Small intestine (tissue), 7 donors: ENCODE data around the gene ANAPC5. TPM values are rescaled to one million over a fixed set of nuclear protein-coding genes. Genes with fewer than 3 reads are reported as not detected.

Experiments used
- DNase-seq, 2 donors: peaks; one replicate each; pipeline versions ENCODE4 v3.0.0 to v3.0.0-alpha.2; 2013
- FAIRE-seq: peaks from 2 replicates; lab custom pipeline; 2012; peaks lifted over from hg19 to GRCh38; lab: Jason Lieb, UNC
- H3K27ac ChIP-seq, 3 donors: one replicate each; pipeline ENCODE4 v1.5.1; 2013; ENCODE audit warnings: low read length in 2 of 3, mild to moderate bottlenecking in 2 of 3, control low read depth in 1 of 3, inconsistent platforms in 1 of 3, low read depth in 1 of 3, moderate library complexity in 1 of 3
- H3K27me3 ChIP-seq, 3 donors: one replicate each; pipeline ENCODE4 v1.6.1; 2013; ENCODE audit warnings: low read length in 3 of 3, inconsistent platforms in 1 of 3; ENCODE audit not compliant: control insufficient read depth in 3 of 3, insufficient read depth in 3 of 3
- H3K36me3 ChIP-seq, 3 donors: one replicate each; pipeline ENCODE4 v1.6.1; 2013; ENCODE audit warnings: low read length in 3 of 3, inconsistent platforms in 1 of 3, low read depth in 1 of 3, mild to moderate bottlenecking in 1 of 3, moderate library complexity in 1 of 3; ENCODE audit not compliant: control insufficient read depth in 3 of 3, insufficient read depth in 2 of 3
- H3K4me1 ChIP-seq, 3 donors: one replicate each; pipeline ENCODE4 v1.6.1; 2013; ENCODE audit warnings: low read length in 2 of 3, inconsistent platforms in 1 of 3, low read depth in 1 of 3, mild to moderate bottlenecking in 1 of 3, moderate library complexity in 1 of 3; ENCODE audit not compliant: control insufficient read depth in 3 of 3, insufficient read depth in 2 of 3
- H3K4me3 ChIP-seq, 3 donors: one replicate each; pipeline ENCODE4 v1.5.1; 2013; ENCODE audit warnings: low read length in 3 of 3, control low read depth in 1 of 3, inconsistent platforms in 1 of 3, low read depth in 1 of 3, mild to moderate bottlenecking in 1 of 3, moderate library complexity in 1 of 3
- H3K9me3 ChIP-seq, 2 donors: one replicate each; pipeline ENCODE4 v1.6.1; 2013; ENCODE audit warnings: low read depth in 1 of 2, low read length in 1 of 2; ENCODE audit not compliant: control insufficient read depth in 2 of 2, insufficient read depth in 1 of 2
- WGBS, 3 donors: extraction: QIAGEN DNeasy Blood & Tissue Kit; methylation state at CpG; one replicate each; pipeline ENCODE4 v1.1.7; 2013; 5-methylcytosine and 5-hydroxymethylcytosine counted together
- polyA plus RNA-seq, 4 donors: library from polyadenylated mRNA; stranded (reverse) in 3 of 4; unstranded in 1 of 4; fragments of 200-250 nt in 3 of 4; fragments of 120-200 nt in 1 of 4; gene quantifications; one replicate each; pipeline versions ENCODE4 v1.2.1 to v1.2.3, GENCODE V29; 2013
- donor health status: healthy with polysubstance abuse.
- donor health status: control.
- donor health status: control.
- donor health status: Bipolar disorder and iron deficiency.
- donor health status: healthy.

The ANAPC5 gene
- polyA plus RNA-seq, 4 donors: 65.4 to 135 (median 79.4) TPM

DNA sequence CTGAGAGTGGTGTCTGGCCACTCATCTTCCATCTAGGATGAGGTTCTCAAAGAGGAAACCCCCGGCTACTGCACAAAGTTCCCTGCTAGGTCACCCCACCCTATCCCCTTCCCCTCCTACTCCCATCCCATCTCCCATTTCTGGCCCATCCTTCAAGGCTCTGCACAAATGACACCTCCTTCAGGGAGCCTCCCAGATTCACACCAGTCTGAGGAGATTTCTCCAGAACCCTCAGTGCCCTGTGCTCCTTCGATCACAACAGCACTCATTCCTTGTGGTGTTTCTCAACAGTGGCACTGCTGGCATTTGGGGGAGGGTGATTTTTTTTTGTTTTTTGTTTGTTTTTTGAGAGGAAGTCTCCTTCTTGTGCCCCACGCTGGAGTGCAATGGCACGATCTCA, 58.6 kb downstream of the ANAPC5 start:
- Histone ChIP-seq H3K9me3 (no peaks in the 10 kb centered on the region), H3K27ac (no peak overlapping the region), H3K4me1 (peaks cover 0 to 14% (median 5%) of the 10 kb centered on the region in 3 donors), H3K27me3 (no peaks in the 10 kb centered on the region), H3K36me3 (peaks cover 0 to 45% (median 0%) of the 10 kb centered on the region in 3 donors), H3K4me3 (no peak overlapping the region)
- no peak for DNase-seq
- 88 to 94% (median 94%) methylated on average over 4 of the region's 4 CpGs for WGBS, 3 donors
- FAIRE-seq: no peak

DNA sequence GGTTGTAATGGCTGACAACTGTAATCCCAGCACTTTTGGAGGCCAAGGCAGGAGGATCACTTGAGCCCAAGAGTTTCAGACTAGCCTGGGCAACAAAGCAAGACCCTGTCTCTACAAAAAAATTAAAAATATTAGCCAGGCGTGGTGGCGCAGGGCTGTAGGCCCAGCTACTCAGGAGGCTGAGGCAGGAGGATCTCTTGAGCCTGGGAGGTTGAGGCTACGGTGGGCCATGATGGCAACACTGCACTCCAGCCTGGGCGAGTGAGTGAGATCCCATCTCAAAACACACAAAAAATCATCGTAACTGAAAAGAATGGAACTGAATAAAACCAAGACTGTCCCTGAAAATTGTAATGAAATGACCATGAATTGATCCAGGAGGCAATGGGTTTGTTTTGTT, 61.8 kb downstream of the ANAPC5 start:
- Histone ChIP-seq H3K4me1 (peaks cover 0 to 4% (median 4%) of the 10 kb centered on the region in 3 donors), H3K4me3 (no peak overlapping the region), H3K27ac (no peak overlapping the region), H3K9me3 (no peaks in the 10 kb centered on the region), H3K27me3 (no peaks in the 10 kb centered on the region), H3K36me3 (peaks cover 0 to 52% (median 0%) of the 10 kb centered on the region in 3 donors)
- 96 to 98% (median 97%) methylated on average over 5 of the region's 5 CpGs for WGBS, 3 donors
- FAIRE-seq: no peak
- DNase-seq: no peak

DNA sequence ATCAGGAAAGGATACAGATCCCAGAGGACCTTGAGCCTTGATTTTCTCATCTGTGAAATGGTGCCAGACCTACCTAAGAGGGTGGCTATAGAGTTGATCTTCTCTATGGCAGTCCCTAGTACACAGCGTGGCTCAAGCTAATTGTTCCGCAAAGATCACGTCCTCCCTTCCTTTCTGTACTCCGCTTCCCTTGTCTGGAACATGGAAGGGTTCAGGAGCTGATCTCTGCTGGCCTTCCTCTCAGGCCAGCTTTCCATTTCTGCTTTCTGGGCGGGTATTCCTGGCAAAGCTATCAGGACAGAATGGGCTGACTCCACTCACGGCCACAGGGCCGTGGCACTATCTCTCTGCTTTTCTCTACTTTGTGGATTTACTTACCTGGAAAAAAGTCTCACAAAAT, 62.2 kb downstream of the ANAPC5 start:
- Histone ChIP-seq H3K36me3 (peaks cover 0 to 52% (median 0%) of the 10 kb centered on the region in 3 donors), H3K27ac (no peak overlapping the region), H3K4me3 (no peak overlapping the region), H3K4me1 (no peaks in the 10 kb centered on the region), H3K9me3 (no peaks in the 10 kb centered on the region), H3K27me3 (no peaks in the 10 kb centered on the region)
- DNase-seq (no peak), FAIRE-seq (no peak)
- 89 to 95% (median 92%) methylated on average over 7 of the region's 7 CpGs for WGBS, 3 donors

DNA sequence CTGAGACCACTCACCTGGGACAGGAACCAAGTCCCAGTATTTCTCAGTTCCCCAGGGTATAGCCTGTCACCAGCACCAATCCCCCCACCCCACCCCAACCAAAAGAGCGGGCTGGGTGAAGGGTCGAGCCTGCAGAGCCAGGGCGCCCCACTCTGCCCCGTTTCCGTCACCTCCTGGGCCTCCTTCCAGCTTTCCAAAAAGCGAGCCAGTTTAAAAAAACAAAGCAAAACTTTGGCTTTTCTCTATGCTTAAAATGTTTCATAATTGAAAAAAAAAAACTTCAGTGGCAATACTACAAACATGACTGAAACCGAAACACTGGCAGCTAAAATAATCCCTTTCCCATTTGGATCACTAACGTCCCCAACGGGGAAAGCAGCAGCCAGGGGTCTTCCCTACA, 63.2 kb downstream of the ANAPC5 start:
- H3K27ac ChIP-seq: peak overlapping the region in 1 of 3 donors; percentile 32
- no peak for DNase-seq

DNA sequence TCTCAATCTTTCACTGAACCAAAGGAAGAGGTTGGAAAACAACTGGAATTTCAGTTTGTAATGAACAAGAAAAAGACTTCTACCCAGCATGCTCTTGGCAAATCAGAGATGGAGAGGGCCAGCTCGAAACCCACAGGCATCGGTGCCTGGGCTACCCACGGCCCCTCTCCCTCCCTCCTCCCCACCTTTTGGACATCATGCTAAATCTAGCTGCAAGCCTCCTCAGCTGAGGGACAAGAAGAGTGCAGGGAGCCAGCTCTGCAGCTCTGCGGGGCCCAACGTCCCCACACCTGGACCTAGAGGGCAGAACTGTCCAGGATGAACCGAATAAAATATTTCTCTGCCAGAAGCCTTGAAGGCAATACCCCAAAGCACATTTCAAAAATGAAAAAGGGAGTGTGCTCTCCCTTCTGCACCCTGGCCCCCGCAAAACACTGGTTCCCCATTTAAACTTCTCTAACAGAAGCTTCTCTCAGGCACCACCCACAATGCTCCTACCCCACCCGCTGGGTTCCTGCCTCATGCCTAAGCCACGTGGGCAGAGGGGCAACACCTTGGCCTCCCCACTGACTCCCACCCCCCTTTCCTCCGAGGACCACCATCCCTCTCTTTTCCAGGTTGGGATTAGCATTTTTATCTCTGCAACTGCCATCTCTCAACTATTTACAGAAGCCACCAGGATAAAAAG, 63.9 kb downstream of the ANAPC5 start:
- DNase-seq: no peak
- Histone ChIP-seq H3K27ac (peak overlapping the region in 1 of 3 donors; percentile 58), H3K36me3 (peaks cover 0 to 58% (median 0%) of the 10 kb centered on the region in 3 donors), H3K4me3 (no peak overlapping the region), H3K4me1 (no peaks in the 10 kb centered on the region), H3K9me3 (no peaks in the 10 kb centered on the region), H3K27me3 (no peaks in the 10 kb centered on the region)
- FAIRE-seq: no peak
- 56 to 65% (median 64%) methylated on average over 10 of the region's 10 CpGs for WGBS, 3 donors

More for the DNA sequence above, 63.2 kb downstream of the ANAPC5 start:
- no peak for FAIRE-seq
- Histone ChIP-seq H3K4me3 (no peak overlapping the region), H3K9me3 (no peaks in the 10 kb centered on the region), H3K4me1 (no peaks in the 10 kb centered on the region), H3K27me3 (no peaks in the 10 kb centered on the region), H3K36me3 (peaks cover 0 to 56% (median 0%) of the 10 kb centered on the region in 3 donors)
- 55 to 86% (median 79%) methylated on average over 9 of the region's 9 CpGs for WGBS, 3 donors

DNA sequence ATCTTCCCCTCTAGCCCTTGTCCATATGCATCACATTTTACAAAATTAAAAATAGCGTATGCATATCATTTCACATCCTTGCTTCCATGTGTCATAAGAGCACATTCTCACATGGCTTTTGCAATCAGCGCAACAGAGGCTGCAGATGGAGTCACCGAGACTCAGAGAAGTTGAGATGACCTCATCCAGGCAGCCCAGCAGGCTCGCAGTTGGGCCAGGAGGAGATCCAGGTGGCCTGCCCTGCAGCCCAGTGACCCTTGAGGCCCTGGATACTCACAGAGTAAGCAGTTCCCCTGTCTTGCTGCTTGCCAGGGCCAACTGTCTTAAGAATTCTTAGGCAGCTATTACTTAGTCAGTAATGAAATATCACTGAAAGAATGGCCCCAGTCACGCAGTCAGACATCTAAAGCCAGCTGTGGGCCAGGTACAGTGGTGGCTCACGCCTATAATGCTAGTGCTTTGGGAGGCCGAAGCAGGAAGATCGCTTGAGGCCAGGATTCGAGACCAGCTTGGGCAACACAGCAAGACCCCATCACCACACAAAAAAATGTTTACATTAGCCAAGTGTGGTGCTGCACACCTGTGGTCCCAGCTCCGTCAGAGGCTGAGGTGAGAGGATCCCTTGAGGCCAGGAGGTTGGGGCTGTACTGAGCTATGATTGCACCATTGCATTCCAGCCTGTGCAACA, 64.8 kb downstream of the ANAPC5 start:
- H3K27ac ChIP-seq: no peak overlapping the region

DNA sequence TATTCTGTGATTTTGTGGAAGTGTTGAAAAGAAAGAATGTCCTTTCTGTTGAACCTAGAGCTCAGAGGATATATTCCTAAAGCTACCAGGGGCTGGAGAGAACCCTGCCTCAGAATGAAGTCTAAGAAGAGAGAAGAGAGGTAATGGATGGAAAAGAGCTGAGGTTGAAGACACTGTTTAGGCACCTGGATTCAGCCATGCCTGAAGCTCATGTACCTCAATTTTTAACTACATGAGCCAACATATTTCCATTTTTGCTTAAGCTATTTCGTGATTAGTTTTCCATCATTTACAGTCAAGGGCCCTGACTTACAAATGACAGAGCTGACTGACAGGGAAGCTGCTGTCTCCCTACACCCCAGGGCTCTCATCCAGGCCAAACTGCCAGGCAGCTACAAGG, 66.4 kb downstream of the ANAPC5 start:
- FAIRE-seq: no peak
- H3K27ac ChIP-seq: no peak overlapping the region
- H3K4me3 ChIP-seq: no peak overlapping the region
- no peaks in the 10 kb centered on the region for H3K4me1 ChIP-seq
- WGBS, 3 donors: 90 to 100% (median 94%) methylated on average over 1 of the region's 1 CpG
- peaks cover 0 to 64% (median 0%) of the 10 kb centered on the region in 3 donors for H3K36me3 ChIP-seq
- no peaks in the 10 kb centered on the region for H3K27me3 ChIP-seq
- DNase-seq: no peak
- no peaks in the 10 kb centered on the region for H3K9me3 ChIP-seq

More for the DNA sequence above, 64.8 kb downstream of the ANAPC5 start:
- DNase-seq (no peak), FAIRE-seq (no peak)
- H3K27me3 ChIP-seq: no peaks in the 10 kb centered on the region
- H3K36me3 ChIP-seq: peaks cover 0 to 62% (median 0%) of the 10 kb centered on the region in 3 donors
- no peaks in the 10 kb centered on the region for H3K9me3 ChIP-seq
- WGBS, 3 donors: 89 to 91% (median 90%) methylated on average over 10 of the region's 10 CpGs
- H3K4me3 ChIP-seq: no peak overlapping the region
- no peaks in the 10 kb centered on the region for H3K4me1 ChIP-seq

DNA sequence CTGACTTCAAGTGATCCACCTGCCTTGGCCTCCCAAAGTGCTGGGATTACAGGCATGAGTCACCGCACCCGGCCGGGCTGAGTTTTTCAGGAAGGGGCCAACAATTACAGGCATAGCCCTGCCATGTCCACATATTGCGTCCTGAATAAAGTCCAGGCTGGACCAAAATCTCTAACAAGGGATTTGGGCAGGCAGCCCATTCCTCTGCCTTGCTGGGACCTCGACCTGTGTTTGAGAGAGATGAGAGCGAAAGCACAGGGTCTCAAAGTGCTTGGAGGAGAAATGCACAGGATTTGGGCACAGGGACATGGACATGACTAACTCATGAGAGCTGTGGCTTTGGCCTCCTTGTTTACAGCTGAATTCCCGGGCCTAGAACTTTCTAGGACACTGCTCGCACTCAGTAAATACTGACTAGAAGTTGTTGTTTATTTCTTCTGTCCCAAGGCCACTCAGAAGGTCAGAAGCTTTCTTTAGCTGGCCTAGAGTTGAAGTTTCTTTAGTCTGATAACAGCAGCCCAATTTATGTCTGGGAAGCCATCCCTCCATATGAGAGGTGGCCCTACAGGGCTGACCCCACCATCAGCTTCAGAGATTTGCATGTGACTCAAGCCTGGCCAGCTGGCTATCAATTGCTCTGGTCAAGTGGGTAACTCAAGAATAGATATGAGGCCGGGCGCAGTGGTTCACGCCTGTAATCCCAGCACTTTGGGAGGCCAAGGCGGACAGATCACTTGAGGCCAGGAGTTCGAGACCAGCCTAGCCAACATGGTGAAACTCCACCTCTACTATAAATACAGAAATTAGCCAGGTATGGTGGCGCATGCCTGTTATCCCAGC, 67.4 kb downstream of the ANAPC5 start:
- WGBS, 3 donors: 74 to 87% (median 86%) methylated on average over 14 of the region's 14 CpGs
- no peak for FAIRE-seq
- no peaks in the 10 kb centered on the region for H3K4me1 ChIP-seq
- no peak overlapping the region for H3K4me3 ChIP-seq
- peak overlapping the region in 1 of 3 donors; percentile 62 for H3K27ac ChIP-seq
- no peak for DNase-seq
- H3K27me3 ChIP-seq: no peaks in the 10 kb centered on the region
- peaks cover 0 to 57% (median 0%) of the 10 kb centered on the region in 3 donors for H3K36me3 ChIP-seq
- no peaks in the 10 kb centered on the region for H3K9me3 ChIP-seq
